HCT116 (cell line): Measurements from ENCODE around the gene ST3GAL5. TPM values are rescaled to one million over a fixed set of nuclear protein-coding genes. Genes with fewer than 3 reads are reported as not detected.

ENCODE experiments used
- ATAC-seq: fragments of 200-7000 bp; cut with Tn5 transposase; 2 replicates; pipeline ENCODE4 v1.9.1; 2020; ENCODE audit warnings: mild to moderate bottlenecking, moderate library complexity
- BruUV-seq: library from RNA; stranded (reverse); fragments of 400-500 nt; replicated peaks from 2 replicates; lab custom pipeline; 2021; lab: Mats Ljungman, UMichigan
- CTCF ChIA-PET: fragments of 300-600 bp; sonication (Branson Sonifier 250); formaldehyde crosslinking; loops from one replicate; lab custom pipeline; 2021; ENCODE audit warnings: antibody characterized with exemption; lab: Charles Lee
- POLR2A ChIA-PET: fragments of 300-600, 350-600 bp; sonication (Branson Sonifier 250); formaldehyde crosslinking; loops from one replicate; lab custom pipeline; 2021; ENCODE audit warnings: antibody characterized with exemption; lab: Charles Lee
- RAD21 ChIA-PET, 2 experiments: fragments of 300-600 bp; sonication (Branson Sonifier 250); formaldehyde crosslinking; loops; one replicate each; lab custom pipeline; 2023; ENCODE audit warnings: low total read pairs in 2 of 2; ENCODE audit not compliant: uncharacterized antibody in 2 of 2, unreplicated experiment in 2 of 2, low non-redundant PET in 1 of 2; lab: Charles Lee
- DNase-seq: peaks from one replicate; pipeline ENCODE4 v3.0.0-alpha.2; 2010; ENCODE audit warnings: low read depth, low spot score
- H2AFZ ChIP-seq: fragments of 200-600 bp; shearing (Covaris generic), sonication (generic); 2 replicates; pipeline ENCODE4 v1.6.1; 2017; ENCODE audit warnings: low read depth, mixed run types, mixed read lengths, antibody characterized with exemption, low read length; ENCODE audit not compliant: poor library complexity, severe bottlenecking
- H3K27ac ChIP-seq: 2 replicates; pipeline ENCODE4 v1.5.1; 2012; ENCODE audit warnings: low read depth, low read length
- H3K27me3 ChIP-seq: fragments of 200-600 bp; sonication (generic); 2 replicates; pipeline ENCODE4 v1.6.1; 2016; ENCODE audit warnings: mixed run types, low read length, mixed read lengths; ENCODE audit not compliant: insufficient read depth
- H3K36me3 ChIP-seq, 2 experiments: fragments of 200-500 bp in 1 of 2; fragments of 200-600 bp in 1 of 2; sonication (Bioruptor generic) in 1 of 2; sonication (generic) in 1 of 2; 2 replicates each; pipeline versions ENCODE4 v1.5.1 to v1.6.1; 2014 to 2016; ENCODE audit warnings: low read length in 2 of 2, inconsistent platforms in 1 of 2, mixed read lengths in 1 of 2, mixed run types in 1 of 2; ENCODE audit not compliant: insufficient read depth in 2 of 2, control insufficient read depth in 1 of 2
- H3K4me1 ChIP-seq, 2 experiments: fragments of 200-600 bp in 1 of 2; sonication (generic) in 1 of 2; 2 replicates each; pipeline versions ENCODE4 v1.5.1 to v1.6.1; 2012 to 2017; ENCODE audit warnings: low read length in 2 of 2, inconsistent platforms in 1 of 2, mild to moderate bottlenecking in 1 of 2, mixed read lengths in 1 of 2, mixed run types in 1 of 2, moderate library complexity in 1 of 2; ENCODE audit not compliant: insufficient read depth in 2 of 2, control insufficient read depth in 1 of 2
- H3K4me2 ChIP-seq: fragments of 200-600 bp; sonication (generic); 2 replicates; pipeline ENCODE4 v1.6.1; 2017; ENCODE audit warnings: mixed run types, low read length, mixed read lengths
- H3K4me3 ChIP-seq, 2 experiments: fragments of 200-600 bp in 1 of 2; sonication (generic) in 1 of 2; replicated peaks in 1 of 2; 2 replicates each; pipeline ENCODE4 v1.5.1; 2011 to 2016; ENCODE audit warnings: low read length in 2 of 2, control low read depth in 1 of 2, low read depth in 1 of 2, mild to moderate bottlenecking in 1 of 2, mixed read lengths in 1 of 2, mixed run types in 1 of 2
- H3K79me2 ChIP-seq: fragments of 200-600 bp; sonication (generic); 2 replicates; pipeline ENCODE4 v1.6.1; 2017; ENCODE audit warnings: mild to moderate bottlenecking, mixed run types, low read length, moderate library complexity, mixed read lengths; ENCODE audit not compliant: insufficient read depth
- H3K9ac ChIP-seq: fragments of 200-600 bp; sonication (generic); 2 replicates; pipeline ENCODE4 v1.6.1; 2016; ENCODE audit warnings: low read length, mixed read lengths
- H3K9me2 ChIP-seq: fragments of 200-600 bp; sonication (generic), shearing (Covaris generic); 2 replicates; pipeline ENCODE4 v1.6.1; 2017; ENCODE audit warnings: mixed run types, mild to moderate bottlenecking, moderate library complexity; ENCODE audit not compliant: insufficient read depth
- H3K9me3 ChIP-seq, 2 experiments: fragments of 200-500 bp in 1 of 2; fragments of 200-600 bp in 1 of 2; sonication (Bioruptor generic) in 1 of 2; sonication (generic) in 1 of 2; 2 replicates each; pipeline ENCODE4 v1.6.1; 2014 to 2017; ENCODE audit warnings: low read length in 2 of 2, mixed read lengths in 2 of 2, inconsistent platforms in 1 of 2, low read depth in 1 of 2, mild to moderate bottlenecking in 1 of 2, mixed run types in 1 of 2, moderate library complexity in 1 of 2; ENCODE audit not compliant: control insufficient read depth in 1 of 2, insufficient read depth in 1 of 2
- H4K20me1 ChIP-seq: fragments of 200-600 bp; sonication (generic), shearing (Covaris generic); 2 replicates; pipeline ENCODE4 v1.6.1; 2017; ENCODE audit warnings: mixed run types, mild to moderate bottlenecking, moderate library complexity; ENCODE audit not compliant: insufficient read depth
- CEBPB ChIP-seq: IDR thresholded peaks from 2 replicates; pipeline ENCODE4 v1.6.1; 2012; ENCODE audit warnings: low read depth
- CTCF ChIP-seq, 3 experiments: fragments of 200-600 bp in 1 of 3; sonication (generic) in 1 of 3; IDR thresholded peaks in 2 of 3; conservative IDR thresholded peaks in 1 of 3; 2 replicates each; pipeline ENCODE4 v1.5.1; 2012 to 2017; ENCODE audit warnings: low read depth in 2 of 3, low read length in 2 of 3, antibody characterized with exemption in 1 of 3, borderline replicate concordance in 1 of 3, control low read depth in 1 of 3, mild to moderate bottlenecking in 1 of 3, mixed read lengths in 1 of 3, mixed run types in 1 of 3, moderate library complexity in 1 of 3; ENCODE audit not compliant: insufficient read depth in 1 of 3
- EZH2phosphoT487 ChIP-seq: fragments of 200-600 bp; IDR thresholded peaks from 2 replicates; pipeline ENCODE4 v1.6.1; 2018; ENCODE audit warnings: antibody characterized with exemption, borderline replicate concordance
- MAX ChIP-seq: IDR thresholded peaks from 2 replicates; pipeline ENCODE4 v1.6.1; 2012
- POLR2AphosphoS5 ChIP-seq: IDR thresholded peaks from 2 replicates; pipeline ENCODE4 v1.6.1; 2011; ENCODE audit warnings: mild to moderate bottlenecking, low read depth, low read length, moderate library complexity
- SP1 ChIP-seq: IDR thresholded peaks from 2 replicates; pipeline ENCODE4 v1.6.1; 2012; ENCODE audit warnings: low read depth
- SRF ChIP-seq: IDR thresholded peaks from 2 replicates; pipeline ENCODE4 v1.6.1; 2012; ENCODE audit warnings: low read depth
- YY1 ChIP-seq: IDR thresholded peaks from 2 replicates; pipeline ENCODE4 v1.6.1; 2011; ENCODE audit warnings: low read length, low read depth, moderate library complexity, mild to moderate bottlenecking; ENCODE audit not compliant: insufficient replicate concordance; ENCODE audit errors: extremely low read depth
- ZNF274 ChIP-seq: fragments of 200-500 bp; sonication (Bioruptor generic); IDR thresholded peaks from 2 replicates; pipeline ENCODE4 v1.6.1; 2014; ENCODE audit warnings: mild to moderate bottlenecking, low read depth, low read length, inconsistent platforms
- intact Hi-C: fragments of 100-400 bp; cut with micrococcal nuclease; formaldehyde crosslinking; loops from 2 replicates; pipeline ENCODE4 v1.10.0; 2022
- total RNA-seq: library from RNA; stranded (reverse); gene quantifications from one replicate; pipeline ENCODE4 v1.2.1, GENCODE V29; 2021; ENCODE audit not compliant: unreplicated experiment

Gene ST3GAL5
- total RNA-seq, 1 experiment from 2014 or later, result 14.8 TPM

GRCh38 chr2:85789271-85789670, 99.5 kb downstream of the ST3GAL5 start:
- H3K79me2 ChIP-seq, result no peaks in the 10 kb centered on the region
- intact Hi-C loops, result no loop called here

More at GRCh38 chr2:85789271-85789670, 99.5 kb downstream of the ST3GAL5 start:
- H3K36me3 ChIP-seq, result no peaks in the 10 kb centered on the region
- no peaks in the 10 kb centered on the region for H3K9me2 ChIP-seq
- no peak for ATAC-seq
- no peak overlapping the region for H3K4me2 ChIP-seq
- no peak overlapping the region for H3K4me3 ChIP-seq
- CTCF ChIA-PET, result no interaction called here
- TF ChIP-seq SP1, result no peak
- no peak for TF ChIP-seq CTCF (IDR thresholded peaks at IDR 0.05 in 2 of 3, conservative IDR thresholded peaks at IDR 0.05 in 1 of 3; ENCODE audit: borderline replicate concordance in 1 of 3, insufficient read depth in 1 of 3, low read depth in 2 of 3, low read length in 2 of 3)
- no peak for TF ChIP-seq POLR2AphosphoS5
- TF ChIP-seq EZH2phosphoT487, result no peak
- TF ChIP-seq ZNF274, result no peak
- TF ChIP-seq YY1, result no peak
- TF ChIP-seq MAX, result no peak
- no peak for TF ChIP-seq SRF
- no peak for TF ChIP-seq CEBPB
- TF ChIP-seq, all 23 proteins: peak for 0
- H2AFZ ChIP-seq, result no peak overlapping the region
- DNase-seq, result no peak
- no peak overlapping the region for H3K9ac ChIP-seq
- no TSS peak for BruUV-seq
- POLR2A ChIA-PET, result no interaction called here
- RAD21 ChIA-PET, result no interaction called here
- no peak overlapping the region for H3K27ac ChIP-seq
- no peaks in the 10 kb centered on the region for H3K9me3 ChIP-seq
- H3K4me1 ChIP-seq, result peaks cover 8 to 10% of the 10 kb centered on the region in 2 experiments
- no peaks in the 10 kb centered on the region for H4K20me1 ChIP-seq
- peaks cover 4% of the 10 kb centered on the region; the same call in 1 of the 2 replicates for H3K27me3 ChIP-seq
